Neural progenitor cell (in vitro differentiated cells): ENCODE results near the gene ALMS1. TPM values are rescaled to one million over a fixed set of nuclear protein-coding genes. Genes with fewer than 3 reads are reported as not detected.
A peak's percentile ranks its signal among the peaks of the same experiment; 100 is the strongest.
"Not testable (repeated sequence)": the region's sequence is repeated elsewhere in the genome, so short reads cannot be mapped to it uniquely, and the experiment has no call there.

ENCODE experiments used
- DNase-seq: peaks from one replicate; pipeline ENCODE4 v3.0.0-alpha.2; 2016; ENCODE audit warnings: low spot score
- H2AFZ ChIP-seq: fragments of 200-600 bp; sonication (generic); replicated peaks from 2 replicates; pipeline ENCODE4 v1.6.1; 2016; ENCODE audit warnings: antibody characterized with exemption
- H3F3A ChIP-seq: fragments of 200-600 bp; sonication (generic); 2 replicates; pipeline ENCODE4 v1.6.1; 2016; ENCODE audit warnings: antibody characterized with exemption, low read depth
- H3K27ac ChIP-seq: fragments of 200-600 bp; sonication (generic); 2 replicates; pipeline ENCODE4 v1.5.1; 2016; ENCODE audit warnings: mild to moderate bottlenecking
- H3K27me3 ChIP-seq: fragments of 200-600 bp; sonication (generic); 2 replicates; pipeline ENCODE4 v1.6.1; 2016; ENCODE audit warnings: mild to moderate bottlenecking, moderate library complexity
- H3K36me3 ChIP-seq: fragments of 200-600 bp; sonication (generic); 2 replicates; pipeline ENCODE4 v1.5.1; 2016
- H3K4me1 ChIP-seq: fragments of 200-600 bp; sonication (generic); 2 replicates; pipeline ENCODE4 v1.6.1; 2016; ENCODE audit warnings: mixed run types
- H3K4me2 ChIP-seq: fragments of 200-600 bp; sonication (generic); 2 replicates; pipeline ENCODE4 v1.6.1; 2016
- H3K4me3 ChIP-seq: fragments of 200-600 bp; sonication (generic); 2 replicates; pipeline ENCODE4 v1.5.1; 2016
- H3K79me2 ChIP-seq: fragments of 200-600 bp; sonication (generic); 2 replicates; pipeline ENCODE4 v1.6.1; 2016; ENCODE audit warnings: low read depth
- H3K9ac ChIP-seq: fragments of 200-600 bp; sonication (generic); 2 replicates; pipeline ENCODE4 v1.6.1; 2016
- H3K9me3 ChIP-seq: fragments of 200-600 bp; sonication (generic); 2 replicates; pipeline ENCODE4 v1.5.1; 2016; ENCODE audit warnings: low read depth
- H4K20me1 ChIP-seq: fragments of 200-600 bp; sonication (generic); 2 replicates; pipeline ENCODE4 v1.6.1; 2016; ENCODE audit warnings: low read depth
- H3K27ac Mint-ChIP-seq: 3 replicates; pipeline ENCODE4 v1.8.0; 2021; ENCODE audit warnings: mixed read lengths
- H3K27me3 Mint-ChIP-seq: 2 replicates; pipeline ENCODE4 v1.8.0; 2022; ENCODE audit warnings: low read depth, mild to moderate bottlenecking, inconsistent platforms, moderate library complexity, mixed read lengths; ENCODE audit not compliant: insufficient read depth
- H3K36me3 Mint-ChIP-seq: 3 replicates; pipeline ENCODE4 v1.8.0; 2021; ENCODE audit warnings: mixed read lengths
- H3K4me1 Mint-ChIP-seq: 3 replicates; pipeline ENCODE4 v1.8.0; 2021; ENCODE audit warnings: mixed read lengths
- H3K4me3 Mint-ChIP-seq: 3 replicates; pipeline ENCODE4 v1.8.0; 2021; ENCODE audit warnings: mild to moderate bottlenecking, moderate library complexity, mixed read lengths
- H3K9me3 Mint-ChIP-seq: 3 replicates; pipeline ENCODE4 v1.8.0; 2020; ENCODE audit warnings: mixed read lengths
- CTCF ChIP-seq: fragments of 200-600 bp; sonication (generic); IDR thresholded peaks from 2 replicates; pipeline ENCODE4 v1.5.1; 2017; ENCODE audit warnings: antibody characterized with exemption, mild to moderate bottlenecking
- EZH2 ChIP-seq: fragments of 200-600 bp; sonication (generic); IDR thresholded peaks from 2 replicates; pipeline ENCODE4 v1.6.1; 2017; ENCODE audit warnings: antibody characterized with exemption, mild to moderate bottlenecking, moderate library complexity
- EZH2phosphoT487 ChIP-seq: fragments of 200-600 bp; sonication (generic); IDR thresholded peaks from 2 replicates; pipeline ENCODE4 v1.6.1; 2017; ENCODE audit warnings: antibody characterized with exemption
- total RNA-seq: library from RNA; depleted of rRNA; stranded (reverse); fragments of >200 nt; gene quantifications from 2 replicates; pipeline ENCODE4 v1.2.3, GENCODE V29; 2015; ENCODE audit warnings: low replicate concordance

ALMS1 gene
- total RNA-seq, 1 donor from 2014 or later, result 58.8 TPM

- H3K4me1 Mint-ChIP-seq, result no peaks in the 10 kb centered on the region
- Histone ChIP-seq H3K79me2 (no peaks in the 10 kb centered on the region), H4K20me1 (no peaks in the 10 kb centered on the region), H3K27me3 (peaks cover 3% of the 10 kb centered on the region), H2AFZ (no peak overlapping the region), H3K9ac (no peak overlapping the region), H3K4me2 (no peak overlapping the region), H3F3A (no peaks in the 10 kb centered on the region), H3K4me1 (no peaks in the 10 kb centered on the region), H3K4me3 (no peak overlapping the region), H3K36me3 (no peaks in the 10 kb centered on the region), H3K27ac (no peak overlapping the region), H3K9me3 (no peaks in the 10 kb centered on the region)
- TF ChIP-seq EZH2phosphoT487, result no peak
- TF ChIP-seq EZH2, result no peak
- TF ChIP-seq CTCF, result no peak
- no peaks in the 10 kb centered on the region for H3K36me3 Mint-ChIP-seq
- DNase-seq, result no peak
- H3K9me3 Mint-ChIP-seq, result peaks cover 16% of the 10 kb centered on the region
- H3K27me3 Mint-ChIP-seq, result peaks cover 4% of the 10 kb centered on the region
- H3K4me3 Mint-ChIP-seq, result peak overlapping the region; percentile 43
- no peak overlapping the region for H3K27ac Mint-ChIP-seq
These were observed 256.1 kb downstream of the ALMS1 start for GRCh38 chr2:73641767-73642062.

- TF ChIP-seq CTCF, result no peak
- no peak for TF ChIP-seq EZH2
- no peak for TF ChIP-seq EZH2phosphoT487
- no peaks in the 10 kb centered on the region for H3K36me3 Mint-ChIP-seq
- Histone ChIP-seq H3K4me2 (no peak within 1 kb of the TSS), H3K4me1 (no peaks in the 10 kb centered on the region), H3K4me3 (no peak within 1 kb of the TSS), H3F3A (no peaks in the 10 kb centered on the region), H3K9ac (no peak within 1 kb of the TSS), H3K27me3 (peaks cover 3% of the 10 kb centered on the region), H4K20me1 (no peaks in the 10 kb centered on the region), H3K9me3 (no peaks in the 10 kb centered on the region), H3K27ac (no peak within 1 kb of the TSS), H2AFZ (no peak within 1 kb of the TSS), H3K79me2 (no peaks in the 10 kb centered on the region), H3K36me3 (no peaks in the 10 kb centered on the region)
- peaks cover 4% of the 10 kb centered on the region for H3K27me3 Mint-ChIP-seq
- H3K4me1 Mint-ChIP-seq, result no peaks in the 10 kb centered on the region
- peak within 1 kb of the TSS; percentile 43 for H3K4me3 Mint-ChIP-seq
- no peak for DNase-seq
- no peak within 1 kb of the TSS for H3K27ac Mint-ChIP-seq
- H3K9me3 Mint-ChIP-seq, result peaks cover 16% of the 10 kb centered on the region
These were observed 256.8 kb downstream of the ALMS1 start, which contains the start of gene NAT8 for GRCh38 chr2:73642338-73643018. Gene NAT8 (minus strand): TSS chr2:73642422. CDS start chr2:73641628, 794 bp downstream.

GRCh38 chr2:73647690-73648089 is 262.1 kb downstream of the ALMS1 start:
- H3K27ac ChIP-seq, H3K9me3 ChIP-seq, DNase-seq, H3K27me3 Mint-ChIP-seq, H3K4me1 ChIP-seq, H3K9me3 Mint-ChIP-seq, H3K79me2 ChIP-seq, H3K4me3 Mint-ChIP-seq, H3K4me2 ChIP-seq, H3K36me3 ChIP-seq, H3K36me3 Mint-ChIP-seq, H2AFZ ChIP-seq, H4K20me1 ChIP-seq, H3K4me3 ChIP-seq, H3K4me1 Mint-ChIP-seq, H3F3A ChIP-seq, H3K27ac Mint-ChIP-seq, H3K9ac ChIP-seq: not testable (repeated sequence)
- peaks cover 18% of the 10 kb centered on the region for H3K27me3 ChIP-seq

GRCh38 chr2:73651591-73652230 is 266.1 kb downstream of the ALMS1 start:
- Mint-ChIP-seq H3K36me3 (no peaks in the 10 kb centered on the region), H3K9me3 (peaks cover 9% of the 10 kb centered on the region), H3K27ac (no peak overlapping the region), H3K4me3 (no peak overlapping the region), H3K27me3 (no peaks in the 10 kb centered on the region), H3K4me1 (no peaks in the 10 kb centered on the region)
- no peak overlapping the region for H3K9ac ChIP-seq
- H4K20me1 ChIP-seq, result no peaks in the 10 kb centered on the region
- H3K36me3 ChIP-seq, result no peaks in the 10 kb centered on the region
- H3F3A ChIP-seq, result no peaks in the 10 kb centered on the region
- no peak for DNase-seq
- no peak overlapping the region for H2AFZ ChIP-seq
- no peak overlapping the region for H3K4me3 ChIP-seq
- TF ChIP-seq EZH2 (no peak), CTCF (no peak), EZH2phosphoT487 (no peak)
- H3K27me3 ChIP-seq, result peaks cover 19% of the 10 kb centered on the region
- H3K4me2 ChIP-seq, result no peak overlapping the region
- no peaks in the 10 kb centered on the region for H3K4me1 ChIP-seq
- H3K27ac ChIP-seq, result no peak overlapping the region
- no peaks in the 10 kb centered on the region for H3K79me2 ChIP-seq
- H3K9me3 ChIP-seq, result no peaks in the 10 kb centered on the region
